Measurements from ENCODE around the gene KCTD12. TPM values are rescaled to one million over a fixed set of nuclear protein-coding genes. Genes with fewer than 3 reads are reported as not detected.

KCTD12 gene
- total and polyA plus RNA-seq, 2 donors (not counting 3 experiments of a cell fraction or from before 2014, with no cell fraction given) = 95.9 to 116 TPM

DNA sequence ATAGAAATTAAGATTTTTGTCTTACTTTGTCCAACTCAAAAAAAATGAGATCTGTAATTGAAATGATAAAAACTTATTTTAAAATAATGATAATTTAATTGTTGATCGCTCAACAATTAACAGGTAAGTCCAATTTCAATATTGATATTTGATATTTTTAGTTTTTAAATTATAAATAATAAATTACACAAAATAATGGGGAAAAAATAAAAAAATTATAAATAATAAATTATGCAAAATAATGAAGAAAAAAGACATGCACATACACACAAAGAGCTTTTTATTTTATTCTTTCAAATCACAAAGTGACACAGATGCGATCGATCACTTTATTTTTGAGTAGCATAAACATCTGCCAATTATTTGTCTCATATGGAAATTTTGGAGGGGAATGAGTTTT is 40.8 kb downstream of the KCTD12 start:
- no peaks in the 10 kb centered on the region for H3K9me1 ChIP-seq (replicated peaks; ENCODE audit: control insufficient read depth, extremely low read depth, insufficient read depth, low read length)
- no peak overlapping the region for H3K27ac ChIP-seq (ENCODE audit: insufficient read depth, low read depth, low read length)
- DNase-seq (ENCODE audit: low read depth, low spot score) (no peak), FAIRE-seq (no peak)
- dilution Hi-C loops (cut with MboI; ENCODE audit: extremely low pct_ligation_motif_present, low sequenced_read_pairs) = no loop called here
- intact Hi-C loops (cut with micrococcal nuclease) = no loop called here
- H4K20me1 ChIP-seq (replicated peaks; ENCODE audit: control insufficient read depth, extremely low read depth, insufficient read depth, low read length) = no peaks in the 10 kb centered on the region
- H3K4me2 ChIP-seq (ENCODE audit: insufficient read depth, low read length) = no peak overlapping the region
- no peak overlapping the region for H3K9ac ChIP-seq (replicated peaks; ENCODE audit: extremely low read depth, insufficient read depth, low read length)
- H3K36me3 ChIP-seq (ENCODE audit: control insufficient read depth in 2 of 2, extremely low read depth in 1 of 2, insufficient read depth in 2 of 2, low read length in 2 of 2) = no peaks in the 10 kb centered on the region
- H3K27me3 ChIP-seq (ENCODE audit: control insufficient read depth in 2 of 2, insufficient read depth in 2 of 2, low read length in 2 of 2) = no peaks in the 10 kb centered on the region
- CTCF ChIA-PET = no interaction called here
- no peak for TF ChIP-seq GATA2 (IDR thresholded peaks at IDR 0.05; ENCODE audit: insufficient read depth, insufficient read length, low read depth, low read length)
- TF ChIP-seq JUN (IDR thresholded peaks at IDR 0.05; ENCODE audit: borderline replicate concordance, insufficient read depth, insufficient read length, low read depth) = no peak
- no peak for TF ChIP-seq MAX (IDR thresholded peaks at IDR 0.05; ENCODE audit: insufficient read depth, insufficient read length)
- TF ChIP-seq, protein P1, sequence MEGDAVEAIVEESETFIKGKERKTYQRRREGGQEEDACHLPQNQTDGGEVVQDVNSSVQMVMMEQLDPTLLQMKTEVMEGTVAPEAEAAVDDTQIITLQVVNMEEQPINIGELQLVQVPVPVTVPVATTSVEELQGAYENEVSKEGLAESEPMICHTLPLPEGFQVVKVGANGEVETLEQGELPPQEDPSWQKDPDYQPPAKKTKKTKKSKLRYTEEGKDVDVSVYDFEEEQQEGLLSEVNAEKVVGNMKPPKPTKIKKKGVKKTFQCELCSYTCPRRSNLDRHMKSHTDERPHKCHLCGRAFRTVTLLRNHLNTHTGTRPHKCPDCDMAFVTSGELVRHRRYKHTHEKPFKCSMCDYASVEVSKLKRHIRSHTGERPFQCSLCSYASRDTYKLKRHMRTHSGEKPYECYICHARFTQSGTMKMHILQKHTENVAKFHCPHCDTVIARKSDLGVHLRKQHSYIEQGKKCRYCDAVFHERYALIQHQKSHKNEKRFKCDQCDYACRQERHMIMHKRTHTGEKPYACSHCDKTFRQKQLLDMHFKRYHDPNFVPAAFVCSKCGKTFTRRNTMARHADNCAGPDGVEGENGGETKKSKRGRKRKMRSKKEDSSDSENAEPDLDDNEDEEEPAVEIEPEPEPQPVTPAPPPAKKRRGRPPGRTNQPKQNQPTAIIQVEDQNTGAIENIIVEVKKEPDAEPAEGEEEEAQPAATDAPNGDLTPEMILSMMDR (IDR thresholded peaks at IDR 0.05; ENCODE audit: extremely low read depth in 1 of 2, insufficient read depth in 1 of 2, low read depth in 1 of 2, low read length in 2 of 2) = no peak
- TF ChIP-seq POLR2A (IDR thresholded peaks at IDR 0.05; ENCODE audit: low read depth, low read length) = no peak
- TF ChIP-seq EZH2 (IDR thresholded peaks at IDR 0.05; ENCODE audit: borderline replicate concordance, low read depth, low read length, severe bottlenecking) = no peak
- TF ChIP-seq FOS (IDR thresholded peaks at IDR 0.05; ENCODE audit: borderline replicate concordance, insufficient read depth, low read length) = no peak
- TF ChIP-seq POLR2AphosphoS5 (IDR thresholded peaks at IDR 0.05; ENCODE audit: insufficient read depth, low read depth, low read length) = no peak
- TF ChIP-seq MYC (IDR thresholded peaks at IDR 0.05; ENCODE audit: low read depth, low read length) = no peak
- no peaks in the 10 kb centered on the region for H3K9me3 ChIP-seq (replicated peaks; ENCODE audit: control insufficient read depth, insufficient read depth, low read length)
- no peak overlapping the region for H3K4me3 ChIP-seq (replicated peaks in 1 of 3; ENCODE audit: insufficient read depth in 1 of 3, low read depth in 1 of 3, low read length in 3 of 3)
- no peaks in the 10 kb centered on the region for H3K79me2 ChIP-seq (ENCODE audit: control insufficient read depth, insufficient read depth, low read length)
- no peak overlapping the region for H2AFZ ChIP-seq (ENCODE audit: low read depth, low read length)
- BruUV-seq (replicated peaks) = no TSS peak
- no peaks in the 10 kb centered on the region for H3K4me1 ChIP-seq (ENCODE audit: control insufficient read depth, extremely low read depth, insufficient read depth, low read length)
- POLR2A ChIA-PET = no interaction called here

All from endothelial cell of umbilical vein (primary cell).